HuH-7 (cell line): ENCODE measurements around the gene ATRN.
A peak's percentile ranks its signal among the peaks of the same experiment; 100 is the strongest.
"Not testable (repeated sequence)": the region's sequence is repeated elsewhere in the genome, so short reads cannot be mapped to it uniquely, and the experiment has no call there.

Experiments
- DNase-seq: peaks from one replicate; pipeline ENCODE4 v3.0.0; 2011; ENCODE audit warnings: low spot score

ATRN gene

GRCh38 chr20:3515379-3516170, 44.8 kb downstream of the ATRN start:
- DNase-seq: no peak

GRCh38 chr20:3521852-3522740, 51.3 kb downstream of the ATRN start:
- DNase-seq: no peak

- not testable (repeated sequence) for DNase-seq
These were observed 53.9 kb downstream of the ATRN start for GRCh38 chr20:3524696-3525095.

- DNase-seq: no peak
These were observed 61.3 kb downstream of the ATRN start for GRCh38 chr20:3532089-3532615.

GRCh38 chr20:3537733-3538132, 66.9 kb downstream of the ATRN start:
- DNase-seq: not testable (repeated sequence)

GRCh38 chr20:3539311-3540107, 68.7 kb downstream of the ATRN start:
- DNase-seq: no peak

GRCh38 chr20:3541887-3542721, 71.3 kb downstream of the ATRN start:
- no peak for DNase-seq

GRCh38 chr20:3543901-3544507, 73.2 kb downstream of the ATRN start:
- no peak for DNase-seq

GRCh38 chr20:3545401-3545925, 74.6 kb downstream of the ATRN start:
- no peak for DNase-seq

GRCh38 chr20:3547906-3548305, 77.1 kb downstream of the ATRN start:
- peak; percentile 22 for DNase-seq

GRCh38 chr20:3550837-3551236, 80.0 kb downstream of the ATRN start:
- DNase-seq: no peak

- DNase-seq: no peak
These were observed 81.0 kb downstream of the ATRN start for GRCh38 chr20:3551681-3552434.

- DNase-seq: no peak
These were observed 82.8 kb downstream of the ATRN start for GRCh38 chr20:3553663-3554062.

GRCh38 chr20:3557237-3557785, 86.5 kb downstream of the ATRN start:
- no peak for DNase-seq

- no peak for DNase-seq
These were observed 88.4 kb downstream of the ATRN start for GRCh38 chr20:3559231-3559630.

GRCh38 chr20:3559637-3560036, 88.8 kb downstream of the ATRN start:
- DNase-seq: no peak

- no peak for DNase-seq
These were observed 89.3 kb downstream of the ATRN start for GRCh38 chr20:3560162-3560561.

- DNase-seq: no peak
These were observed 89.8 kb downstream of the ATRN start for GRCh38 chr20:3560578-3560977.

- DNase-seq: no peak
These were observed 92.3 kb downstream of the ATRN start for GRCh38 chr20:3563133-3563532.
